ENCODE results near the gene ABTB1. TPM values are rescaled to one million over a fixed set of nuclear protein-coding genes. Genes with fewer than 3 reads are reported as not detected.

Gene ABTB1
- total and polyA plus RNA-seq, 2 donors (not counting 1 experiment from before 2014, with no cell fraction given) = 141 to 259 TPM

DNA sequence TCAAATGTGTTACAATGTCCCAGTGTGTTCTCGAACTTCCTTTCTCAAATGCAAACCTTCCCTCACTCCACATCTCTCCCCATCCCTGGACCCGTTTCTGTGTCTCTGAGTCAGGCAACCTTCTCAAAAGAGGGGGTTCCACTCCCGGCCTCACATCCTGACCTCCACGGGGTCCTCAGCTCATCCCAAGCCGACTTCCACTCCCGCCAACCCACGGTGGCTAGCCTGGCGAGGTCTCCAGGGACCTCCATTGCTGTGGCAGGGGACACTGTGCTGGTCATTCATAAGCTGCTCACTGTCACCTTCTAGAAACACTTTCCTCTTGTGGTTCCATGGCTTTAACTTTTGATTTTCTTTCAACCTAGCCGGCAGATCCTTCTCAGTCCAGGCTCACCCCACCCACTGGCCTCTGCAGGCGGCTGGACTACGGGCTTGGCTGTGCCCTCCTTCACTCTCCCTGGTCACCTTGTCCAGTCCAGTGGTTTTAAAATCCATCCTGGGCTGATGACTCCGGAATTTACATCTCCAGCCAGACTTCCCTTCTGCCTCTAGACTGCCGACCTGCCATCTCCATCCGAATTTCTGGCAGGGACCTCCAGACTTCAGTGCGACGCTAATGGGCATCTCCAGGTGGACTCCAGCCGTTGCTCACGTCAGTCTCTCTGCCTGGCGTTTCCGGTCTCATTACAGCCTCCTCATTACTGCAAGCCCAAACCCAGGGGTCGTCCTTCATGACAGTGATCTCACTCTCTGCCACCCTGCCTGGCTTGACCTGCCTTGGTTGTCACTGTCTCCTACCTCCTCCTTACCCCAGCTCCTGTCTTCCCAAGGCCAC lies 20.0 kb downstream of the ABTB1 start:
- DNase-seq = no peak
- Histone ChIP-seq H3K36me3 (replicated peaks in 1 of 2; ENCODE audit: control extremely low read depth in 1 of 2, control insufficient read depth in 1 of 2, extremely low read depth in 1 of 2, insufficient read depth in 2 of 2, low read length in 1 of 2) (no peaks in the 10 kb centered on the region), H3K4me2 (replicated peaks; ENCODE audit: low read depth, low read length, poor library complexity, severe bottlenecking) (no peak overlapping the region), H3K27ac (ENCODE audit: low read length in 2 of 2) (no peak overlapping the region), H3K9ac (ENCODE audit: low read length) (no peak overlapping the region), H3K79me2 (ENCODE audit: control insufficient read depth, insufficient read depth, low read length) (no peaks in the 10 kb centered on the region), H3K9me3 (ENCODE audit: control extremely low read depth in 1 of 3, control insufficient read depth in 2 of 3, insufficient read depth in 1 of 3, low read length in 2 of 3) (peaks cover 0 to 7% (median 0%) of the 10 kb centered on the region in 3 donors), H4K20me1 (ENCODE audit: control insufficient read depth, insufficient read depth, low read length, poor library complexity, severe bottlenecking) (no peaks in the 10 kb centered on the region), H3K27me3 (replicated peaks in 1 of 4; ENCODE audit: control extremely low read depth in 1 of 4, control insufficient read depth in 3 of 4, insufficient read depth in 4 of 4, low read length in 3 of 4) (peaks cover 0 to 6% (median 1%) of the 10 kb centered on the region in 4 experiments), H3K4me1 (ENCODE audit: control insufficient read depth in 2 of 2, insufficient read depth in 2 of 2, low read length in 2 of 2) (peaks cover 11 to 28% of the 10 kb centered on the region in 2 donors), H3K4me3 (ENCODE audit: control extremely low read depth in 1 of 5, extremely low read depth in 1 of 5, insufficient read depth in 1 of 5, low read depth in 2 of 5, low read length in 4 of 5) (no peak overlapping the region), H2AFZ (ENCODE audit: insufficient read depth, low read depth, low read length, poor library complexity, severe bottlenecking) (no peak overlapping the region)
- intact Hi-C loops (cut with micrococcal nuclease) = loop anchor here (10.0 kb wide), 2 partner anchors 62 to 1218 kb away; partner anchors contain the start of gene ZXDC
- Mint-ChIP-seq H3K4me1 (peaks cover 32% of the 10 kb centered on the region), H3K4me3 (no peak overlapping the region), H3K27ac (no peak overlapping the region), H3K27me3 (no peaks in the 10 kb centered on the region), H3K9me3 (ENCODE audit: insufficient read depth) (no peaks in the 10 kb centered on the region)
- TF ChIP-seq, protein P1, sequence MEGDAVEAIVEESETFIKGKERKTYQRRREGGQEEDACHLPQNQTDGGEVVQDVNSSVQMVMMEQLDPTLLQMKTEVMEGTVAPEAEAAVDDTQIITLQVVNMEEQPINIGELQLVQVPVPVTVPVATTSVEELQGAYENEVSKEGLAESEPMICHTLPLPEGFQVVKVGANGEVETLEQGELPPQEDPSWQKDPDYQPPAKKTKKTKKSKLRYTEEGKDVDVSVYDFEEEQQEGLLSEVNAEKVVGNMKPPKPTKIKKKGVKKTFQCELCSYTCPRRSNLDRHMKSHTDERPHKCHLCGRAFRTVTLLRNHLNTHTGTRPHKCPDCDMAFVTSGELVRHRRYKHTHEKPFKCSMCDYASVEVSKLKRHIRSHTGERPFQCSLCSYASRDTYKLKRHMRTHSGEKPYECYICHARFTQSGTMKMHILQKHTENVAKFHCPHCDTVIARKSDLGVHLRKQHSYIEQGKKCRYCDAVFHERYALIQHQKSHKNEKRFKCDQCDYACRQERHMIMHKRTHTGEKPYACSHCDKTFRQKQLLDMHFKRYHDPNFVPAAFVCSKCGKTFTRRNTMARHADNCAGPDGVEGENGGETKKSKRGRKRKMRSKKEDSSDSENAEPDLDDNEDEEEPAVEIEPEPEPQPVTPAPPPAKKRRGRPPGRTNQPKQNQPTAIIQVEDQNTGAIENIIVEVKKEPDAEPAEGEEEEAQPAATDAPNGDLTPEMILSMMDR (IDR thresholded peaks at IDR 0.05) = no peak
- TF ChIP-seq EZH2 (IDR thresholded peaks at IDR 0.05; ENCODE audit: borderline replicate concordance, insufficient read depth, low read depth, low read length, poor library complexity, severe bottlenecking) = no peak
- ATAC-seq (ENCODE audit: low read depth) = no peak
- ChIA-PET CTCF (interaction anchor here (0.7 kb wide), 1 partner anchor 63 kb away, joined by 3 read pairs; no protein-coding TSS in a partner anchor), POLR2A (no interaction called here)
- 92% methylated on average over 21 of the region's 21 CpGs for WGBS (ENCODE audit: insufficient coverage)

DNA sequence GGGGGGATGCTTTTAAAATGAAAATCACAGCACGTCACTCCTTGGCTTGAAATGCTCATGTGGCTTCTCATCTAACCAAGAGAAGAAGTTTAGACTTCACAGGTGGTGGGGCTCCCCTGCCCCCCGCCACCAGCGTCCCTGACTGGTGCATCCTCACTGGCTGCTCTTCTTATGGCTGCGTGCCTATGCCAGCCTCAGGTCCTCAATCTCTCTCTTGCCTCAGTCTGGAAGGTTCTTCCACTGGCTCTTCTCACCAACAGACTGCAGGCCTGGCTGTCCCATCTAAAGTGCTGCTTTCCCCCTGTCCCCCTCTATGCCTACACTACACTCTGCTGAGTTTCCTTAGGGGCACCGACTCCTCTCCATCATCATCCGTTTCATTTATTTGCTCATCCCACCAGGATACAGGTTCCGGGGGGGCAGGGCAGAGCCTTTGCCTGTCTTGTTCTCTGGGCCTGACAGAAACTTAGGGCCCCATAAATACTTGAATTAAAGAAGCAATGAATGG lies 20.6 kb downstream of the ABTB1 start:
- Mint-ChIP-seq H3K27ac (peak overlapping the region; percentile 7), H3K4me3 (no peak overlapping the region), H3K27me3 (no peaks in the 10 kb centered on the region), H3K4me1 (peaks cover 39% of the 10 kb centered on the region), H3K9me3 (ENCODE audit: insufficient read depth) (no peaks in the 10 kb centered on the region)
- H3K27me3 ChIP-seq (replicated peaks in 1 of 4; ENCODE audit: control extremely low read depth in 1 of 4, control insufficient read depth in 3 of 4, insufficient read depth in 4 of 4, low read length in 3 of 4) = peaks cover 0 to 6% (median 1%) of the 10 kb centered on the region in 4 experiments
- DNase-seq = no peak
- H3K4me3 ChIP-seq (ENCODE audit: control extremely low read depth in 1 of 5, extremely low read depth in 1 of 5, insufficient read depth in 1 of 5, low read depth in 2 of 5, low read length in 4 of 5) = no peak overlapping the region
- H3K9me3 ChIP-seq (ENCODE audit: control extremely low read depth in 1 of 3, control insufficient read depth in 2 of 3, insufficient read depth in 1 of 3, low read length in 2 of 3) = peaks cover 0 to 11% (median 0%) of the 10 kb centered on the region in 3 donors
- ATAC-seq (ENCODE audit: low read depth) = no peak
- POLR2A ChIA-PET = no interaction called here
- H3K9ac ChIP-seq (ENCODE audit: low read length) = no peak overlapping the region
- intact Hi-C loops (cut with micrococcal nuclease) = loop anchor here (10.0 kb wide), 2 partner anchors 61 to 1219 kb away; partner anchors contain the start of gene ZXDC
- no peaks in the 10 kb centered on the region for H4K20me1 ChIP-seq (ENCODE audit: control insufficient read depth, insufficient read depth, low read length, poor library complexity, severe bottlenecking)
- TF ChIP-seq, protein P1 (IDR thresholded peaks at IDR 0.05) = no peak
- TF ChIP-seq EZH2 (IDR thresholded peaks at IDR 0.05; ENCODE audit: borderline replicate concordance, insufficient read depth, low read depth, low read length, poor library complexity, severe bottlenecking) = no peak
- H2AFZ ChIP-seq (ENCODE audit: insufficient read depth, low read depth, low read length, poor library complexity, severe bottlenecking) = no peak overlapping the region
- no peaks in the 10 kb centered on the region for H3K36me3 ChIP-seq (replicated peaks in 1 of 2; ENCODE audit: control extremely low read depth in 1 of 2, control insufficient read depth in 1 of 2, extremely low read depth in 1 of 2, insufficient read depth in 2 of 2, low read length in 1 of 2)
- WGBS (ENCODE audit: insufficient coverage) = 90% methylated on average over 6 of the region's 7 CpGs
- H3K79me2 ChIP-seq (ENCODE audit: control insufficient read depth, insufficient read depth, low read length) = no peaks in the 10 kb centered on the region
- no peak overlapping the region for H3K4me2 ChIP-seq (replicated peaks; ENCODE audit: low read depth, low read length, poor library complexity, severe bottlenecking)
- CTCF ChIA-PET = interaction anchor here (0.7 to 1.7 kb wide), 6 partner anchors 15 to 164 kb away, joined by 3 to 11 read pairs (median 4); partner anchors contain the start of gene TPRA1
- H3K27ac ChIP-seq (ENCODE audit: low read length in 2 of 2) = no peak overlapping the region
- H3K4me1 ChIP-seq (ENCODE audit: control insufficient read depth in 2 of 2, insufficient read depth in 2 of 2, low read length in 2 of 2) = peaks cover 16 to 35% of the 10 kb centered on the region in 2 donors
